ENCODE measurements around the gene ITGB7. TPM values are rescaled to one million over a fixed set of nuclear protein-coding genes. Genes with fewer than 3 reads are reported as not detected.

The ITGB7 gene
- total RNA-seq, 2 experiments from 2014 or later, result 166 to 180 TPM

- CTCF ChIA-PET, result interaction anchor here (0.6 to 3.2 kb wide), 18 partner anchors 9 to 186 kb away, joined by 3 to 32 read pairs (median 4); partner anchors contain the start of genes AAAS, CSAD, ESPL1 and ITGB7
Observed at GRCh38 chr12:53159195-53159839, 47.7 kb downstream of the ITGB7 start.

DNA sequence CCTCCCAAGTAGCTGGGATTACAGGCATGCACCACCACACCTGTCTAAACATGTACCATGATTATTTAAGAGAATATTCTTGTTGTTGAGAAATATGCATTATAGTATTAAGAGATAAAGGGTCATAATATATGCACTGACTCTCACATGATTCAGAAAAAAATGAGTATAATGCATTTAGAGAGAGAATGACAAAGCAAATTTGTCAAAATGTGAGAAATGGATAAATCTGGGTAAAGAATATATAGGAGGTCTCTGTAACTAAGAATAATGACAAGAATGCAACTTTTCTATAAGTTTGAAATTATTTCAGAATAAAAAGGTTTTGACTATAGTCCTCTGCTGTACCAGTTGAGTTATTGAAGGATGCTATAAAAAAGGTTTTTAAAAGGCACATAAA, 54.7 kb downstream of the ITGB7 start:
- TF ChIP-seq CTCF (IDR thresholded peaks at IDR 0.05), result no peak
- intact Hi-C loops (cut with DNase I, micrococcal nuclease), result no loop called here
- ChIA-PET POLR2A (no interaction called here), CTCF (interaction anchor here (1.3 kb wide), 1 partner anchor 29 kb away, joined by 5 read pairs; no protein-coding TSS in a partner anchor)
- no peak for ATAC-seq (ENCODE audit: poor library complexity)
- no peaks in the 10 kb centered on the region for H3K9me3 Mint-ChIP-seq
- no peaks in the 10 kb centered on the region for H3K36me3 Mint-ChIP-seq (ENCODE audit: low read depth)
- Histone ChIP-seq H3K9me3 (ENCODE audit: control insufficient read depth in 1 of 2, insufficient read depth in 1 of 2, low read length in 2 of 2) (no peaks in the 10 kb centered on the region), H3K4me3 (ENCODE audit: low read length) (no peak overlapping the region), H3K27me3 (ENCODE audit: control insufficient read depth in 1 of 2, insufficient read depth in 2 of 2, low read length in 2 of 2) (no peaks in the 10 kb centered on the region), H3K4me1 (ENCODE audit: insufficient read depth, low read length) (no peaks in the 10 kb centered on the region), H3K36me3 (ENCODE audit: insufficient read depth, low read length) (no peaks in the 10 kb centered on the region), H3K27ac (ENCODE audit: low read depth in 1 of 2, low read length in 2 of 2) (no peak overlapping the region)
- no peak overlapping the region for H3K4me3 Mint-ChIP-seq
- no peak overlapping the region for H3K27ac Mint-ChIP-seq
- H3K4me1 Mint-ChIP-seq (ENCODE audit: low read depth), result no peaks in the 10 kb centered on the region
- DNase-seq, result no peak
- no peaks in the 10 kb centered on the region for H3K27me3 Mint-ChIP-seq

More at GRCh38 chr12:53159195-53159839, 47.7 kb downstream of the ITGB7 start:
- Histone ChIP-seq H3K4me1 (ENCODE audit: insufficient read depth, low read length) (peaks cover 10% of the 10 kb centered on the region), H3K27ac (ENCODE audit: low read depth in 1 of 2, low read length in 2 of 2) (no peak overlapping the region), H3K36me3 (ENCODE audit: insufficient read depth, low read length) (no peaks in the 10 kb centered on the region), H3K27me3 (ENCODE audit: control insufficient read depth in 1 of 2, insufficient read depth in 2 of 2, low read length in 2 of 2) (no peaks in the 10 kb centered on the region), H3K9me3 (ENCODE audit: control insufficient read depth in 1 of 2, insufficient read depth in 1 of 2, low read length in 2 of 2) (no peaks in the 10 kb centered on the region), H3K4me3 (ENCODE audit: low read length) (no peak overlapping the region)
- no peak overlapping the region for H3K27ac Mint-ChIP-seq
- TF ChIP-seq CTCF (IDR thresholded peaks at IDR 0.05), result peak; percentile 94
- no peak overlapping the region for H3K4me3 Mint-ChIP-seq
- peak; percentile 100 for ATAC-seq (ENCODE audit: poor library complexity)
- DNase-seq, result peak; percentile 82 to 94 (median 90)
- POLR2A ChIA-PET, result interaction anchor here (0.7 to 3.5 kb wide), 13 partner anchors 21 to 162 kb away, joined by 3 to 19 read pairs (median 6); partner anchors contain the start of genes AAAS, CSAD, ESPL1 and ITGB7
- intact Hi-C loops (cut with DNase I, micrococcal nuclease), result loop anchor here (1.0 to 2.0 kb wide), 8 partner anchors 31 to 349 kb away; partner anchors contain the start of gene PFDN5 (in 1 of the 2)
- H3K9me3 Mint-ChIP-seq, result no peaks in the 10 kb centered on the region
- no peaks in the 10 kb centered on the region for H3K36me3 Mint-ChIP-seq (ENCODE audit: low read depth)
- peaks cover 7% of the 10 kb centered on the region for H3K4me1 Mint-ChIP-seq (ENCODE audit: low read depth)
- H3K27me3 Mint-ChIP-seq, result no peaks in the 10 kb centered on the region

- intact Hi-C loops (cut with DNase I, micrococcal nuclease), result no loop called here
- no peaks in the 10 kb centered on the region for H3K36me3 ChIP-seq (ENCODE audit: insufficient read depth, low read length)
- ChIA-PET POLR2A (no interaction called here), CTCF (no interaction called here)
- no peak for DNase-seq
- Mint-ChIP-seq H3K9me3 (no peaks in the 10 kb centered on the region), H3K27ac (no peak overlapping the region), H3K36me3 (ENCODE audit: low read depth) (no peaks in the 10 kb centered on the region), H3K4me1 (ENCODE audit: low read depth) (no peaks in the 10 kb centered on the region), H3K4me3 (no peak overlapping the region), H3K27me3 (no peaks in the 10 kb centered on the region)
- no peaks in the 10 kb centered on the region for H3K9me3 ChIP-seq (ENCODE audit: control insufficient read depth in 1 of 2, insufficient read depth in 1 of 2, low read length in 2 of 2)
- no peak for ATAC-seq (ENCODE audit: poor library complexity)
- H3K4me3 ChIP-seq (ENCODE audit: low read length), result no peak overlapping the region
- TF ChIP-seq CTCF (IDR thresholded peaks at IDR 0.05), result no peak
- no peaks in the 10 kb centered on the region for H3K4me1 ChIP-seq (ENCODE audit: insufficient read depth, low read length)
- no peaks in the 10 kb centered on the region for H3K27me3 ChIP-seq (ENCODE audit: control insufficient read depth in 1 of 2, insufficient read depth in 2 of 2, low read length in 2 of 2)
- no peak overlapping the region for H3K27ac ChIP-seq (ENCODE audit: low read depth in 1 of 2, low read length in 2 of 2)
Observed at GRCh38 chr12:53151039-53151438, 56.0 kb downstream of the ITGB7 start.

Measured in CD4-positive, alpha-beta T cell (primary cell).